Chondrocyte (in vitro differentiated cells): Measurements from ENCODE around the gene PTPRZ1. TPM values are rescaled to one million over a fixed set of nuclear protein-coding genes. Genes with fewer than 3 reads are reported as not detected.

Experiments used
- DNase-seq: peaks from one replicate; pipeline ENCODE4 v3.0.0; 2021; ENCODE audit warnings: mixed read lengths, low spot score
- H3K27ac Mint-ChIP-seq: one replicate; pipeline ENCODE4 v1.8.0; 2021; ENCODE audit warnings: mild to moderate bottlenecking, moderate library complexity, mixed read lengths; ENCODE audit not compliant: unreplicated experiment
- H3K27me3 Mint-ChIP-seq: 2 replicates; pipeline ENCODE4 v1.8.0; 2021; ENCODE audit warnings: low read depth, mixed read lengths
- H3K36me3 Mint-ChIP-seq: 2 replicates; pipeline ENCODE4 v1.8.0; 2021; ENCODE audit warnings: low read depth, mixed read lengths
- H3K4me1 Mint-ChIP-seq: 2 replicates; pipeline ENCODE4 v1.8.0; 2021; ENCODE audit warnings: low read depth, mild to moderate bottlenecking, mixed read lengths
- H3K4me3 Mint-ChIP-seq: one replicate; pipeline ENCODE4 v1.8.0; 2021; ENCODE audit warnings: mild to moderate bottlenecking, moderate library complexity, mixed read lengths; ENCODE audit not compliant: unreplicated experiment
- H3K9me3 Mint-ChIP-seq: 2 replicates; pipeline ENCODE4 v1.8.0; 2021; ENCODE audit warnings: low read depth, mixed read lengths
- CTCF ChIP-seq: fragments of 200-600 bp; sonication (generic); IDR thresholded peaks from 2 replicates; pipeline ENCODE4 v1.5.0; 2021; ENCODE audit warnings: antibody characterized with exemption, mild to moderate bottlenecking, moderate library complexity
- total RNA-seq: library from RNA; stranded (reverse); gene quantifications from 3 replicates; pipeline ENCODE4 v1.2.1, GENCODE V29; 2021

PTPRZ1 gene
- total RNA-seq, 1 donor from 2014 or later: 2.0 TPM

DNA sequence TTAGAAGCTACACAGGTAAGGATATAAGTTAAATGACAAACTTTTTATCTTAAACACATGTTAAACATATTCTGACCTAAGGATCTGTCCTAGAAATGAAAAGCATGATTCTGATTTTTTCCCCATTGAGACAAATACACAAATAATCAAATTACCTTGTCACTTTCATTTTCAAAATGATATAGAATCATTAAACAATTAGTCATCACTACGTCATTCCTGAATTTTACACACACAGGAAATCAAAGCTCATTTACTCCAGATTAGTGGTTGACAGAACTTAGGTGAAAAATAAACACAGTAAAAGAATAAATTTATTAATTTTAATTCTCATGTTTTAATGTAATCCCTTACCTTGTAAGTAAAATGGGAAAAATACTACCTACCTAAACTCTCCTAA is 182.1 kb downstream of the PTPRZ1 start:
- Mint-ChIP-seq H3K27ac (no peak overlapping the region), H3K36me3 (no peaks in the 10 kb centered on the region), H3K9me3 (no peaks in the 10 kb centered on the region), H3K4me3 (no peak overlapping the region), H3K27me3 (peaks cover 5% of the 10 kb centered on the region), H3K4me1 (no peaks in the 10 kb centered on the region)
- TF ChIP-seq CTCF: no peak
- no peak for DNase-seq

DNA sequence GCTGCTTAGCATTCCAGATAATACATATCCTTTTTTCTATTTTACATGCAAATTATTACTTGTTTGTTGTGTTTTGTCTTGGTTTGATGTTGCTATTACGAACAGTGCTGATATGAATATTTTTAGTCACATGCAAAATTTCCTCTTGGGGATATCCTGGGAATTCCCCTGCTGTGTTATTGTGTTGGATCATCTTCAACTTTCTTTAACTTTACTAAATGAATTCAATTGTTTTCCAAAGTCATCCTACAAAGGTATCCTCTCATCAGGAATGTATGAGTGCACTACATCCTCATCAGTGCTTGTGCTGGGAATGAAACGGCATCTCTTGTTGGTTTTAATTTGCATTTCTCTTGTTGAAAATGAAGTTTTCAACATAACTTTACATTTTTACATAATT is 184.0 kb downstream of the PTPRZ1 start:
- Mint-ChIP-seq H3K4me1 (no peaks in the 10 kb centered on the region), H3K4me3 (no peak overlapping the region), H3K27ac (no peak overlapping the region), H3K36me3 (no peaks in the 10 kb centered on the region), H3K27me3 (peaks cover 1% of the 10 kb centered on the region), H3K9me3 (no peaks in the 10 kb centered on the region)
- TF ChIP-seq CTCF: no peak
- no peak for DNase-seq

DNA sequence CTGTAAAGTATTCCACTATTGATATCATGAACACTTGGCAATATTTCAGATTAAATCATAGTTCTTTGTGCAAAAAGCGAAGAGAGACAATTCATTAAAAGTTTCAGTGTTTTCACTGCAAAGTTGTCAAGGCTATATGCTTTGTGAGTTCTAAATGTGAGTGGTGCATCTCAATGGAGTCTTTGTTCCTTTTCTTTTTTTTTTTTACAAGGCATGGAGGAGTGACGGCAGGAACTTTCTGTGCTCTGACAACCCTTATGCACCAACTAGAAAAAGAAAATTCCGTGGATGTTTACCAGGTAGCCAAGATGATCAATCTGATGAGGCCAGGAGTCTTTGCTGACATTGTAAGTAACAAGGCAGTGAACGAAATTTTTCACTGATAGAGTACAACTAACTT is 186.6 kb downstream of the PTPRZ1 start:
- DNase-seq: no peak
- no peaks in the 10 kb centered on the region for H3K9me3 Mint-ChIP-seq
- peaks cover 1% of the 10 kb centered on the region for H3K27me3 Mint-ChIP-seq
- no peaks in the 10 kb centered on the region for H3K36me3 Mint-ChIP-seq
- H3K27ac Mint-ChIP-seq: no peak overlapping the region
- TF ChIP-seq CTCF: no peak
- no peak overlapping the region for H3K4me3 Mint-ChIP-seq
- H3K4me1 Mint-ChIP-seq: no peaks in the 10 kb centered on the region

DNA sequence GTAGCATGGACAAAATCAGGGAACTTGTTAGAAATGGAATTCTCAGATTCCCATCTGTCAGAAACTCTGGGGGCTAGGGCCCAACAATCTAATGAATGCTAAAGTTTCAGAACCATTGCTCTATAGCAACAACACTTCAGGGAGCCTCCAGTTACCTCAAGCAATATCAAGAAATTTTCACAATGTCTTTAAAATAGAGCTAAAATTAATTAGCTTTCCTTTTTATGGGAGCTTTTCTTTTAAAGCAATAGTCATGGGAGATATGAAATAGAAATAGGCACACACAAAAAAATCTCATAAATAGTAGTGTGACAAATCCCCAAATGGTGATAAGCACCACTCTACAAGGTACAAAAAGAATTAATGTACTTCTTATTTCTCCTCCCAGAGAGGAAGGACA is 190.2 kb downstream of the PTPRZ1 start:
- TF ChIP-seq CTCF: no peak
- Mint-ChIP-seq H3K4me3 (no peak overlapping the region), H3K27me3 (no peaks in the 10 kb centered on the region), H3K27ac (no peak overlapping the region), H3K36me3 (no peaks in the 10 kb centered on the region), H3K4me1 (no peaks in the 10 kb centered on the region), H3K9me3 (no peaks in the 10 kb centered on the region)
- DNase-seq: no peak

- H3K4me1 Mint-ChIP-seq: no peaks in the 10 kb centered on the region
- TF ChIP-seq CTCF: no peak
Measured at GRCh38 chr7:122064971-122065370, 192.0 kb downstream of the PTPRZ1 start.

More at GRCh38 chr7:122064971-122065370, 192.0 kb downstream of the PTPRZ1 start:
- Mint-ChIP-seq H3K27ac (no peak overlapping the region), H3K4me3 (no peak overlapping the region), H3K36me3 (no peaks in the 10 kb centered on the region), H3K9me3 (no peaks in the 10 kb centered on the region), H3K27me3 (no peaks in the 10 kb centered on the region)
- no peak for DNase-seq
